HUDEP-2 (cell line): ENCODE results near the gene PIAS3.
"Not testable (repeated sequence)": the region's sequence is repeated elsewhere in the genome, so short reads cannot be mapped to it uniquely, and the experiment has no call there.

Experiments
- DNase-seq, 76 experiments: peaks; one replicate each; lab custom pipeline; 2025; ENCODE audit not compliant: unreplicated experiment in 76 of 76; lab: John Stamatoyannopoulos, UW

The PIAS3 gene

GRCh38 chr1:145877923-145878486 is 19.1 kb upstream of the PIAS3 start:
- DNase-seq: peak in 35 of 76 experiments; percentile 2 to 57 (median 18)

GRCh38 chr1:145874646-145875045 is 15.8 kb upstream of the PIAS3 start:
- DNase-seq: no peak

- no peak for DNase-seq
Observed at GRCh38 chr1:145871994-145872924, 13.4 kb upstream of the PIAS3 start.

GRCh38 chr1:145868232-145868631 is 9.4 kb upstream of the PIAS3 start:
- no peak for DNase-seq

GRCh38 chr1:145863282-145864018 is 4.6 kb upstream of the PIAS3 start:
- no peak for DNase-seq

GRCh38 chr1:145859491-145860023 is 676 bp upstream of the PIAS3 start:
- peak in 71 of 76 experiments; percentile 25 to 84 (median 62) for DNase-seq

- DNase-seq: peak in 34 of 76 experiments; percentile 5 to 52 (median 24)
Observed at GRCh38 chr1:145858238-145858900, 512 bp downstream of the PIAS3 start.

GRCh38 chr1:145857170-145857569 is 1.7 kb downstream of the PIAS3 start:
- no peak for DNase-seq

GRCh38 chr1:145855426-145855948 is 3.4 kb downstream of the PIAS3 start:
- DNase-seq: no peak

GRCh38 chr1:145849356-145850160 is 9.3 kb downstream of the PIAS3 start:
- DNase-seq: no peak

- no peak for DNase-seq
Observed at GRCh38 chr1:145847827-145848226, 11.1 kb downstream of the PIAS3 start.

GRCh38 chr1:145846201-145846612 is 12.7 kb downstream of the PIAS3 start:
- peak in 35 of 76 experiments; percentile 9 to 54 (median 25) for DNase-seq

- peak in 71 of 76 experiments; percentile 12 to 83 (median 65) for DNase-seq
Observed at GRCh38 chr1:145845514-145846161, 13.2 kb downstream of the PIAS3 start, which contains the start of gene NUDT17. Gene NUDT17, plus strand, starts transcription at chr1:145845630. Its CDS starts 11 bp downstream, at chr1:145845641.

- peak in 8 of 76 experiments; percentile 19 to 57 (median 30) for DNase-seq
Observed at GRCh38 chr1:145845144-145845513, 13.8 kb downstream of the PIAS3 start.

GRCh38 chr1:145843031-145843430 is 15.8 kb downstream of the PIAS3 start:
- no peak for DNase-seq

- DNase-seq: no peak
Observed at GRCh38 chr1:145837656-145838055, 21.2 kb downstream of the PIAS3 start.

- DNase-seq: not testable (repeated sequence)
Observed at GRCh38 chr1:145830810-145831209, 28.1 kb downstream of the PIAS3 start.

GRCh38 chr1:145828367-145829026 is 30.4 kb downstream of the PIAS3 start:
- DNase-seq: peak in 23 of 76 experiments; percentile 3 to 45 (median 16)
